ENCODE results near the gene CCDC30.

GRCh38 chr1:42427240-42427639 lies 35.8 kb upstream of the CCDC30 start:
- TF ChIP-seq GATA3 (IDR thresholded peaks at IDR 0.05; ENCODE audit: low read depth, low read length) = no peak
- TF ChIP-seq GATA2 (IDR thresholded peaks at IDR 0.05; ENCODE audit: low read depth, low read length) = no peak

All from SH-SY5Y (cell line).